Keratinocyte (primary cell): ENCODE data around the gene SLC51B. TPM values are rescaled to one million over a fixed set of nuclear protein-coding genes. Genes with fewer than 3 reads are reported as not detected.

Experiments used
- DNase-seq: peaks from one replicate; pipeline ENCODE4 v3.0.0-alpha.2; 2011; ENCODE audit warnings: low read depth, missing footprints, low spot score
- FAIRE-seq: peaks from 2 replicates; lab custom pipeline; 2011; peaks lifted over from hg19 to GRCh38; lab: Jason Lieb, UNC
- H2AFZ ChIP-seq: 2 replicates; pipeline ENCODE4 v1.6.0; 2012; ENCODE audit warnings: low read length, control low read depth, inconsistent platforms; ENCODE audit not compliant: control insufficient read depth
- H3K27ac ChIP-seq: 2 replicates; pipeline ENCODE4 v1.5.1; 2011; ENCODE audit warnings: low read length; ENCODE audit not compliant: control insufficient read depth, insufficient read depth
- H3K27me3 ChIP-seq: 3 replicates; pipeline ENCODE4 v1.6.0; 2011; ENCODE audit warnings: low read length; ENCODE audit not compliant: control insufficient read depth, insufficient read depth; ENCODE audit errors: extremely low read depth
- H3K36me3 ChIP-seq, 2 experiments: 2 replicates in 1 of 2; 3 replicates in 1 of 2; pipeline ENCODE4 v1.5.1; 2011; ENCODE audit warnings: low read length in 2 of 2, mild to moderate bottlenecking in 1 of 2; ENCODE audit not compliant: control insufficient read depth in 2 of 2, insufficient read depth in 2 of 2; ENCODE audit errors: extremely low read depth in 1 of 2
- H3K4me1 ChIP-seq: 3 replicates; pipeline ENCODE4 v1.5.1; 2011; ENCODE audit warnings: low read length; ENCODE audit not compliant: control insufficient read depth, insufficient read depth; ENCODE audit errors: extremely low read depth
- H3K4me2 ChIP-seq: 3 replicates; pipeline ENCODE4 v1.6.0; 2011; ENCODE audit warnings: low read depth, low read length; ENCODE audit not compliant: control insufficient read depth, insufficient read depth; ENCODE audit errors: extremely low read depth
- H3K4me3 ChIP-seq, 3 experiments: fragments of 200-600 bp in 1 of 3; sonication (generic) in 1 of 3; 2 replicates in 2 of 3; 3 replicates in 1 of 3; pipeline ENCODE4 v1.5.1; 2011 to 2016; ENCODE audit warnings: low read length in 3 of 3, mild to moderate bottlenecking in 3 of 3, control low read depth in 2 of 3, inconsistent platforms in 1 of 3, low read depth in 1 of 3, mixed read lengths in 1 of 3, mixed run types in 1 of 3, moderate library complexity in 1 of 3; ENCODE audit not compliant: control insufficient read depth in 2 of 3, insufficient read depth in 2 of 3; ENCODE audit errors: extremely low read depth in 1 of 3
- H3K79me2 ChIP-seq: 2 replicates; pipeline ENCODE4 v1.6.0; 2012; ENCODE audit warnings: low read length; ENCODE audit not compliant: control insufficient read depth, insufficient read depth
- H3K9ac ChIP-seq: 3 replicates; pipeline ENCODE4 v1.6.0; 2011; ENCODE audit warnings: low read length; ENCODE audit not compliant: control insufficient read depth, insufficient read depth; ENCODE audit errors: extremely low read depth
- H3K9me1 ChIP-seq: 3 replicates; pipeline ENCODE4 v1.6.0; 2011; ENCODE audit warnings: low read length; ENCODE audit not compliant: control insufficient read depth, insufficient read depth; ENCODE audit errors: extremely low read depth
- H3K9me3 ChIP-seq: 2 replicates; pipeline ENCODE4 v1.5.1; 2012; ENCODE audit warnings: low read depth, low read length; ENCODE audit not compliant: control insufficient read depth
- H4K20me1 ChIP-seq: 3 replicates; pipeline ENCODE4 v1.6.0; 2011; ENCODE audit warnings: low read length; ENCODE audit not compliant: control insufficient read depth, insufficient read depth; ENCODE audit errors: extremely low read depth
- EZH2 ChIP-seq: IDR thresholded peaks from one replicate; pipeline ENCODE4 v1.6.1; 2012; ENCODE audit warnings: inconsistent platforms, mild to moderate bottlenecking, low read length, moderate library complexity
- dilution Hi-C: fragments of 300-500 bp; cut with MboI; formaldehyde crosslinking; loops from one replicate; pipeline ENCODE4 v1.7.0; 2020; ENCODE audit warnings: low sequenced_read_pairs; ENCODE audit not compliant: extremely low pct_ligation_motif_present
- polyA plus RNA-seq, 5 experiments: library from polyadenylated mRNA; depleted of rRNA in 3 of 5; stranded (reverse) in 3 of 5; stranded (forward) in 1 of 5; unstranded in 1 of 5; fragments of >200 nt; gene quantifications; 1 replicate in 1 of 5; 2 replicates in 3 of 5; 3 replicates in 1 of 5; pipeline versions ENCODE4 v1.2.1 to v1.2.3, GENCODE V29; 2011 to 2012; ENCODE audit warnings: missing spikeins in 2 of 5, low read depth in 1 of 5, low replicate concordance in 1 of 5
- TF ChIP-seq, protein P1 (sequence below), 3 experiments: IDR thresholded peaks in 1 of 3; conservative IDR thresholded peaks in 1 of 3; optimal IDR thresholded peaks in 1 of 3; 2 replicates in 2 of 3; 3 replicates in 1 of 3; pipeline versions ENCODE3 to v1.5.1; 2011; ENCODE audit warnings: low read length in 3 of 3, mild to moderate bottlenecking in 3 of 3, moderate library complexity in 2 of 3, control low read depth in 1 of 3, inconsistent platforms in 1 of 3; ENCODE audit not compliant: insufficient read depth in 2 of 3; ENCODE audit errors: extremely low read depth in 1 of 3

SLC51B gene
- polyA plus RNA-seq, 1 donor (not counting 4 experiments of a cell fraction or from before 2014, with no cell fraction given) = not detected

GRCh38 chr15:65088643-65089021 is 43.4 kb downstream of the SLC51B start:
- no peak overlapping the region for H3K27ac ChIP-seq
- DNase-seq = no peak
- dilution Hi-C loops = no loop called here
- peaks cover 4% of the 10 kb centered on the region for H3K4me1 ChIP-seq
- no peaks in the 10 kb centered on the region for H3K9me3 ChIP-seq
- H3K27me3 ChIP-seq = peaks cover 4% of the 10 kb centered on the region
- H3K79me2 ChIP-seq = no peaks in the 10 kb centered on the region
- no peaks in the 10 kb centered on the region for H3K36me3 ChIP-seq
- H3K4me3 ChIP-seq = no peak overlapping the region
- H2AFZ ChIP-seq = no peak overlapping the region
- no peaks in the 10 kb centered on the region for H4K20me1 ChIP-seq
- TF ChIP-seq EZH2 = no peak
- TF ChIP-seq, protein P1, sequence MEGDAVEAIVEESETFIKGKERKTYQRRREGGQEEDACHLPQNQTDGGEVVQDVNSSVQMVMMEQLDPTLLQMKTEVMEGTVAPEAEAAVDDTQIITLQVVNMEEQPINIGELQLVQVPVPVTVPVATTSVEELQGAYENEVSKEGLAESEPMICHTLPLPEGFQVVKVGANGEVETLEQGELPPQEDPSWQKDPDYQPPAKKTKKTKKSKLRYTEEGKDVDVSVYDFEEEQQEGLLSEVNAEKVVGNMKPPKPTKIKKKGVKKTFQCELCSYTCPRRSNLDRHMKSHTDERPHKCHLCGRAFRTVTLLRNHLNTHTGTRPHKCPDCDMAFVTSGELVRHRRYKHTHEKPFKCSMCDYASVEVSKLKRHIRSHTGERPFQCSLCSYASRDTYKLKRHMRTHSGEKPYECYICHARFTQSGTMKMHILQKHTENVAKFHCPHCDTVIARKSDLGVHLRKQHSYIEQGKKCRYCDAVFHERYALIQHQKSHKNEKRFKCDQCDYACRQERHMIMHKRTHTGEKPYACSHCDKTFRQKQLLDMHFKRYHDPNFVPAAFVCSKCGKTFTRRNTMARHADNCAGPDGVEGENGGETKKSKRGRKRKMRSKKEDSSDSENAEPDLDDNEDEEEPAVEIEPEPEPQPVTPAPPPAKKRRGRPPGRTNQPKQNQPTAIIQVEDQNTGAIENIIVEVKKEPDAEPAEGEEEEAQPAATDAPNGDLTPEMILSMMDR (optimal IDR thresholded peaks at IDR 0.05 in 1 of 3, IDR thresholded peaks at IDR 0.05 in 1 of 3, conservative IDR thresholded peaks at IDR 0.05 in 1 of 3; ENCODE audit: extremely low read depth in 1 of 3, insufficient read depth in 2 of 3, low read length in 3 of 3) = no peak
- no peaks in the 10 kb centered on the region for H3K9me1 ChIP-seq
- no peak overlapping the region for H3K4me2 ChIP-seq
- H3K9ac ChIP-seq = no peak overlapping the region
- FAIRE-seq = no peak

- no peaks in the 10 kb centered on the region for H4K20me1 ChIP-seq
- H3K4me1 ChIP-seq = peaks cover 4% of the 10 kb centered on the region
- H3K4me3 ChIP-seq = no peak overlapping the region
- DNase-seq (no peak), FAIRE-seq (no peak)
- H3K27me3 ChIP-seq = peaks cover 4% of the 10 kb centered on the region
- no peak overlapping the region for H3K27ac ChIP-seq
- no peak overlapping the region for H3K9ac ChIP-seq
- no peaks in the 10 kb centered on the region for H3K36me3 ChIP-seq
- H3K79me2 ChIP-seq = no peaks in the 10 kb centered on the region
- no peak overlapping the region for H3K4me2 ChIP-seq
- TF ChIP-seq, protein P1 (optimal IDR thresholded peaks at IDR 0.05 in 1 of 3, IDR thresholded peaks at IDR 0.05 in 1 of 3, conservative IDR thresholded peaks at IDR 0.05 in 1 of 3; ENCODE audit: extremely low read depth in 1 of 3, insufficient read depth in 2 of 3, low read length in 3 of 3) = no peak
- TF ChIP-seq EZH2 = no peak
- H3K9me1 ChIP-seq = no peaks in the 10 kb centered on the region
- dilution Hi-C loops = no loop called here
- H2AFZ ChIP-seq = no peak overlapping the region
- H3K9me3 ChIP-seq = no peaks in the 10 kb centered on the region
Observed at GRCh38 chr15:65089206-65089824, 44.1 kb downstream of the SLC51B start.
